Measurements from ENCODE around the gene CELF5.
"Not testable (repeated sequence)": the region's sequence is repeated elsewhere in the genome, so short reads cannot be mapped to it uniquely, and the experiment has no call there.

CELF5 gene

GRCh38 chr19:3284759-3285646, 60.5 kb downstream of the CELF5 start:
- no peak overlapping the region for H3K27ac ChIP-seq (ENCODE audit: poor library complexity, severe bottlenecking)
- no peaks in the 10 kb centered on the region for H3K27me3 ChIP-seq (ENCODE audit: insufficient read depth, poor library complexity, severe bottlenecking)
- no peak for TF ChIP-seq CTCF (IDR thresholded peaks at IDR 0.05; ENCODE audit: poor library complexity, severe bottlenecking)
- H3K36me3 ChIP-seq (ENCODE audit: low read depth): no peaks in the 10 kb centered on the region
- H3K4me3 ChIP-seq (ENCODE audit: severe bottlenecking): peak overlapping the region; percentile 26
- H3K4me1 ChIP-seq (ENCODE audit: insufficient read depth, poor library complexity, severe bottlenecking): no peaks in the 10 kb centered on the region
- DNase-seq (ENCODE audit: low spot score): peak; percentile 94
- peak; percentile 83 for ATAC-seq (ENCODE audit: low read depth)
- no peaks in the 10 kb centered on the region for H3K9me3 ChIP-seq (ENCODE audit: severe bottlenecking)

GRCh38 chr19:3285647-3286176, 61.3 kb downstream of the CELF5 start:
- H3K36me3 ChIP-seq (ENCODE audit: low read depth): no peaks in the 10 kb centered on the region
- no peak overlapping the region for H3K27ac ChIP-seq (ENCODE audit: poor library complexity, severe bottlenecking)
- H3K27me3 ChIP-seq (ENCODE audit: insufficient read depth, poor library complexity, severe bottlenecking): no peaks in the 10 kb centered on the region
- no peaks in the 10 kb centered on the region for H3K4me1 ChIP-seq (ENCODE audit: insufficient read depth, poor library complexity, severe bottlenecking)
- peak; percentile 24; the same call in 2 of the 3 replicates for ATAC-seq (ENCODE audit: low read depth)
- H3K4me3 ChIP-seq (ENCODE audit: severe bottlenecking): peak overlapping the region; percentile 32
- DNase-seq (ENCODE audit: low spot score): no peak
- no peak for TF ChIP-seq CTCF (IDR thresholded peaks at IDR 0.05; ENCODE audit: poor library complexity, severe bottlenecking)
- no peaks in the 10 kb centered on the region for H3K9me3 ChIP-seq (ENCODE audit: severe bottlenecking)

- Histone ChIP-seq H3K27ac (ENCODE audit: poor library complexity, severe bottlenecking) (no peak overlapping the region), H3K4me3 (ENCODE audit: severe bottlenecking) (no peak overlapping the region), H3K4me1 (ENCODE audit: insufficient read depth, poor library complexity, severe bottlenecking) (no peaks in the 10 kb centered on the region), H3K9me3 (ENCODE audit: severe bottlenecking) (no peaks in the 10 kb centered on the region), H3K36me3 (ENCODE audit: low read depth) (no peaks in the 10 kb centered on the region), H3K27me3 (ENCODE audit: insufficient read depth, poor library complexity, severe bottlenecking) (no peaks in the 10 kb centered on the region)
- DNase-seq (ENCODE audit: low spot score) (no peak), ATAC-seq (ENCODE audit: low read depth) (no peak)
- no peak for TF ChIP-seq CTCF (IDR thresholded peaks at IDR 0.05; ENCODE audit: poor library complexity, severe bottlenecking)
Measured at GRCh38 chr19:3287814-3288213, 63.4 kb downstream of the CELF5 start.

GRCh38 chr19:3288437-3288836, 64.0 kb downstream of the CELF5 start:
- not testable (repeated sequence) for H3K27me3 ChIP-seq (ENCODE audit: insufficient read depth, poor library complexity, severe bottlenecking); H3K36me3 ChIP-seq (ENCODE audit: low read depth); H3K4me3 ChIP-seq (ENCODE audit: severe bottlenecking); H3K4me1 ChIP-seq (ENCODE audit: insufficient read depth, poor library complexity, severe bottlenecking); DNase-seq (ENCODE audit: low spot score); H3K9me3 ChIP-seq (ENCODE audit: severe bottlenecking); H3K27ac ChIP-seq (ENCODE audit: poor library complexity, severe bottlenecking); ATAC-seq (ENCODE audit: low read depth)

- Histone ChIP-seq H3K27me3 (ENCODE audit: insufficient read depth, poor library complexity, severe bottlenecking) (no peaks in the 10 kb centered on the region), H3K4me1 (ENCODE audit: insufficient read depth, poor library complexity, severe bottlenecking) (no peaks in the 10 kb centered on the region), H3K4me3 (ENCODE audit: severe bottlenecking) (no peak overlapping the region), H3K36me3 (ENCODE audit: low read depth) (no peaks in the 10 kb centered on the region), H3K9me3 (ENCODE audit: severe bottlenecking) (no peaks in the 10 kb centered on the region), H3K27ac (ENCODE audit: poor library complexity, severe bottlenecking) (no peak overlapping the region)
- no peak for TF ChIP-seq CTCF (IDR thresholded peaks at IDR 0.05; ENCODE audit: poor library complexity, severe bottlenecking)
- DNase-seq (ENCODE audit: low spot score) (no peak), ATAC-seq (ENCODE audit: low read depth) (0 out of 3 replicates have a peak, but pooled peaks have one; percentile 24)
Measured at GRCh38 chr19:3289971-3290569, 65.6 kb downstream of the CELF5 start.

- H3K36me3 ChIP-seq (ENCODE audit: low read depth); DNase-seq (ENCODE audit: low spot score); H3K27me3 ChIP-seq (ENCODE audit: insufficient read depth, poor library complexity, severe bottlenecking); H3K4me3 ChIP-seq (ENCODE audit: severe bottlenecking); H3K27ac ChIP-seq (ENCODE audit: poor library complexity, severe bottlenecking); ATAC-seq (ENCODE audit: low read depth); H3K9me3 ChIP-seq (ENCODE audit: severe bottlenecking); H3K4me1 ChIP-seq (ENCODE audit: insufficient read depth, poor library complexity, severe bottlenecking): not testable (repeated sequence)
Measured at GRCh38 chr19:3290858-3291257, 66.4 kb downstream of the CELF5 start.

All from RWPE2 (cell line).